Peyer's patch (tissue), 4 donors: ENCODE measurements around the gene ZCCHC13.
"Not testable (repeated sequence)": the region's sequence is repeated elsewhere in the genome, so short reads cannot be mapped to it uniquely, and the experiment has no call there.

Experiments used
- POLR2A ChIP-seq, 2 donors: fragments of 450-650 bp; IDR thresholded peaks; one replicate each; pipeline ENCODE4 v1.5.1; 2017; ENCODE audit warnings: antibody characterized with exemption in 2 of 2, mild to moderate bottlenecking in 2 of 2, moderate library complexity in 2 of 2
- TF ChIP-seq, protein P1 (sequence below), 6 experiments: fragments of 450-650 bp in 4 of 6; fragments of 200-600 bp in 2 of 6; sonication (generic) in 1 of 6; IDR thresholded peaks; one replicate each; pipeline ENCODE4 v1.5.1; 2017 to 2019; ENCODE audit warnings: antibody characterized with exemption in 6 of 6, mild to moderate bottlenecking in 3 of 6, moderate library complexity in 1 of 6

DNA sequence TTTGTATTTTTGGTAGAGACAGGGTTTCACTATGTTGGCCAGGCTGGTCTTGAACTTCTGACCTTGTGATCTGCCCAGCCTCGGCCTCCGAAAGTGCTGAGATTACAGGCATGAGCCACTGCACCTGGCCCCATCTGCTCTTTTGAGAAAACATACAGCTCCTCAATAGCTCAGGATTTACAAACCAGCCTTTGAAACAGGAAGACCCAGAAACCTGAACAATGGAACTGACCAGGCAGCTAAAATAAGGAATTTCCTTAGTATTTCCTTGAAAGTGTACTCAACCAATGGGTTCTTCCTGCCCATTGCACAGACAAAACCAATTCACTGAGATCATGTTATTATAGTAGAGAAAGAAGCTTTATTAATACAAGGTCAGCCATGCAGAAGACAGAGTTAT, 15.3 kb downstream of the ZCCHC13 start:
- TF ChIP-seq, protein P1, sequence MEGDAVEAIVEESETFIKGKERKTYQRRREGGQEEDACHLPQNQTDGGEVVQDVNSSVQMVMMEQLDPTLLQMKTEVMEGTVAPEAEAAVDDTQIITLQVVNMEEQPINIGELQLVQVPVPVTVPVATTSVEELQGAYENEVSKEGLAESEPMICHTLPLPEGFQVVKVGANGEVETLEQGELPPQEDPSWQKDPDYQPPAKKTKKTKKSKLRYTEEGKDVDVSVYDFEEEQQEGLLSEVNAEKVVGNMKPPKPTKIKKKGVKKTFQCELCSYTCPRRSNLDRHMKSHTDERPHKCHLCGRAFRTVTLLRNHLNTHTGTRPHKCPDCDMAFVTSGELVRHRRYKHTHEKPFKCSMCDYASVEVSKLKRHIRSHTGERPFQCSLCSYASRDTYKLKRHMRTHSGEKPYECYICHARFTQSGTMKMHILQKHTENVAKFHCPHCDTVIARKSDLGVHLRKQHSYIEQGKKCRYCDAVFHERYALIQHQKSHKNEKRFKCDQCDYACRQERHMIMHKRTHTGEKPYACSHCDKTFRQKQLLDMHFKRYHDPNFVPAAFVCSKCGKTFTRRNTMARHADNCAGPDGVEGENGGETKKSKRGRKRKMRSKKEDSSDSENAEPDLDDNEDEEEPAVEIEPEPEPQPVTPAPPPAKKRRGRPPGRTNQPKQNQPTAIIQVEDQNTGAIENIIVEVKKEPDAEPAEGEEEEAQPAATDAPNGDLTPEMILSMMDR (IDR thresholded peaks at IDR 0.05) = not testable (repeated sequence)
- TF ChIP-seq POLR2A (IDR thresholded peaks at IDR 0.05) = not testable (repeated sequence)
